ENCODE data around the gene ARF1.

The ARF1 gene

DNA sequence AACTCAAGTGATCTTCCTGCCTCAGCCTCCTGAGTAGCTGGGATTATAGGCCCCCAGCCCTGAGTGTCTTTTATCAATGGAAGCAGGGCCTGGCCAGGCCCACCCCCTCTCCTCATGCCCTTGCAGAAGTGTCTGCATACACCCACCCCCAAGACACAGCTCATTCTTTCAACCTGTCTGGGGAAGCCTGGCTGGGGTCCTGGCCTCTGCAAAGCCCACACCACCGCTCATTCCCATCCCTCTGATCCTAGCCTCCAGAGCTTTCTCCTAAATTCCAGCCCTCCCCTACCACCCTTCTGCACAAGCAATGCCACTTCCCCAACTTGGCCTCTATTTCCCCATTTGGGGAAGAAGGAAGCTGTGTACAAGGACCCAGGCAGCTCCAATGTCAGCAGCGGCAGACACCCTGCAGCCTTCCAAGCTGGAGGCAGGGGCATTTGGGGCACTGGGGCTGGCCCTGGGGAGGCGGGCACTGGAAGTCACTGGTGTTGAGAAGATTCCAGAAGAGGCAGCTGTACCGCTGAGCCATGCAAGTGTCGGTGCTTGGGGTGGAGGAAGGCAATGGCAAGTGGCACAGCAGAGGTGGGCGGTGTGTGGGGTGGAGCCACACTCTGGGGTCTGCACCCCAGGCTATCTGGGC is 33.7 kb upstream of the ARF1 start:
- no peak overlapping the region for H3K4me3 ChIP-seq
- no peaks in the 10 kb centered on the region for H3K27me3 ChIP-seq
- H3K4me1 ChIP-seq, result peaks cover 27% of the 10 kb centered on the region
- no peak for TF ChIP-seq Cebpa-rat (IDR thresholded peaks at IDR 0.05)
- no peaks in the 10 kb centered on the region for H3K36me3 ChIP-seq
- H3K4me2 ChIP-seq, result peak overlapping the region; percentile 63
- H3K9me3 ChIP-seq, result peaks cover 11% of the 10 kb centered on the region
- no peaks in the 10 kb centered on the region for H4K20me1 ChIP-seq
- H3K27ac ChIP-seq, result peak overlapping the region; percentile 4; the same call in 1 of the 2 replicates
- no peak overlapping the region for H3K9ac ChIP-seq

DNA sequence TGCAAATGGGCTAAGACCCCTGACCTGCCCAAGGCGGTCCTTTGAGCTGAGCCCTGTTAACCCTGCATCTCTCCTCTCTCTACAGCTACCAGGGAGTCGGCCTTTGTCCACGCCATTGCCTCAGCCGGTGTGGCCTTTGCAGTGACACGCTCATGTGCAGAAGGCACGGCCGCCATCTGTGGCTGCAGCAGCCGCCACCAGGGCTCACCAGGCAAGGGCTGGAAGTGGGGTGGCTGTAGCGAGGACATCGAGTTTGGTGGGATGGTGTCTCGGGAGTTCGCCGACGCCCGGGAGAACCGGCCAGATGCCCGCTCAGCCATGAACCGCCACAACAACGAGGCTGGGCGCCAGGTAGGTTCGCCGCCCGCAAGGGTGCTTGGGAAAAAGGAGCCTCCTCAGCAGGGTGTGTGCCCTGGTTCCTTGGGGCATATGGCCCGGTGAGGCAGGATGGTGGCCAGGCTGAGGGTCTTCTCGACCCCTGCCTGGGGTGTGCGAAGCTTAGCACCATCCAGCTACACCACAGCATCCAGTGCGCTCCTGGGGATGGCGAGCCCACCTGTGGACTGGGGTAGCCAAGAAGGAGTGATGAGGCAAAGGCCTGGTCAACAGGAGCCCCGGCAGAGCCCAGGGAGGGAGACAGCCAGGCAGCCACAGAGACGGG is 31.8 kb upstream of the ARF1 start:
- TF ChIP-seq Cebpa-rat (IDR thresholded peaks at IDR 0.05), result no peak
- Histone ChIP-seq H3K27ac (no peak overlapping the region), H3K4me3 (no peak overlapping the region), H3K4me2 (no peak overlapping the region; the same call in 1 of the 2 replicates), H3K27me3 (no peaks in the 10 kb centered on the region; the same call in 1 of the 2 replicates), H3K4me1 (peaks cover 27% of the 10 kb centered on the region), H3K9ac (no peak overlapping the region), H3K36me3 (no peaks in the 10 kb centered on the region), H4K20me1 (no peaks in the 10 kb centered on the region), H3K9me3 (peaks cover 11% of the 10 kb centered on the region)

- TF ChIP-seq Cebpa-rat (IDR thresholded peaks at IDR 0.05), result no peak
- Histone ChIP-seq H3K27ac (no peak overlapping the region), H3K36me3 (no peaks in the 10 kb centered on the region), H3K9me3 (no peaks in the 10 kb centered on the region), H3K4me3 (no peak overlapping the region), H4K20me1 (no peaks in the 10 kb centered on the region), H3K9ac (no peak overlapping the region), H3K4me1 (no peaks in the 10 kb centered on the region), H3K4me2 (no peak overlapping the region), H3K27me3 (peaks cover 2% of the 10 kb centered on the region)
Observed at GRCh38 chr1:228058172-228058948, 24.1 kb upstream of the ARF1 start.

DNA sequence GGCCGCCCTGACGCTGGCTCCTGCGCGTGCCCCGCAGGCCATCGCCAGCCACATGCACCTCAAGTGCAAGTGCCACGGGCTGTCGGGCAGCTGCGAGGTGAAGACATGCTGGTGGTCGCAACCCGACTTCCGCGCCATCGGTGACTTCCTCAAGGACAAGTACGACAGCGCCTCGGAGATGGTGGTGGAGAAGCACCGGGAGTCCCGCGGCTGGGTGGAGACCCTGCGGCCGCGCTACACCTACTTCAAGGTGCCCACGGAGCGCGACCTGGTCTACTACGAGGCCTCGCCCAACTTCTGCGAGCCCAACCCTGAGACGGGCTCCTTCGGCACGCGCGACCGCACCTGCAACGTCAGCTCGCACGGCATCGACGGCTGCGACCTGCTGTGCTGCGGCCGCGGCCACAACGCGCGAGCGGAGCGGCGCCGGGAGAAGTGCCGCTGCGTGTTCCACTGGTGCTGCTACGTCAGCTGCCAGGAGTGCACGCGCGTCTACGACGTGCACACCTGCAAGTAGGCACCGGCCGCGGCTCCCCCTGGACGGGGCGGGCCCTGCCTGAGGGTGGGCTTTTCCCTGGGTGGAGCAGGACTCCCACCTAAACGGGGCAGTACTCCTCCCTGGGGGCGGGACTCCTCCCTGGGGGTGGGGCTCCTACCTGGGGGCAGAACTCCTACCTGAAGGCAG is 23.4 kb upstream of the ARF1 start:
- Histone ChIP-seq H3K36me3 (no peaks in the 10 kb centered on the region), H3K27ac (no peak overlapping the region), H3K9me3 (no peaks in the 10 kb centered on the region), H3K4me3 (no peak overlapping the region), H3K9ac (no peak overlapping the region), H3K27me3 (peaks cover 2% of the 10 kb centered on the region), H3K4me1 (no peaks in the 10 kb centered on the region), H4K20me1 (no peaks in the 10 kb centered on the region), H3K4me2 (no peak overlapping the region)
- no peak for TF ChIP-seq Cebpa-rat (IDR thresholded peaks at IDR 0.05)

DNA sequence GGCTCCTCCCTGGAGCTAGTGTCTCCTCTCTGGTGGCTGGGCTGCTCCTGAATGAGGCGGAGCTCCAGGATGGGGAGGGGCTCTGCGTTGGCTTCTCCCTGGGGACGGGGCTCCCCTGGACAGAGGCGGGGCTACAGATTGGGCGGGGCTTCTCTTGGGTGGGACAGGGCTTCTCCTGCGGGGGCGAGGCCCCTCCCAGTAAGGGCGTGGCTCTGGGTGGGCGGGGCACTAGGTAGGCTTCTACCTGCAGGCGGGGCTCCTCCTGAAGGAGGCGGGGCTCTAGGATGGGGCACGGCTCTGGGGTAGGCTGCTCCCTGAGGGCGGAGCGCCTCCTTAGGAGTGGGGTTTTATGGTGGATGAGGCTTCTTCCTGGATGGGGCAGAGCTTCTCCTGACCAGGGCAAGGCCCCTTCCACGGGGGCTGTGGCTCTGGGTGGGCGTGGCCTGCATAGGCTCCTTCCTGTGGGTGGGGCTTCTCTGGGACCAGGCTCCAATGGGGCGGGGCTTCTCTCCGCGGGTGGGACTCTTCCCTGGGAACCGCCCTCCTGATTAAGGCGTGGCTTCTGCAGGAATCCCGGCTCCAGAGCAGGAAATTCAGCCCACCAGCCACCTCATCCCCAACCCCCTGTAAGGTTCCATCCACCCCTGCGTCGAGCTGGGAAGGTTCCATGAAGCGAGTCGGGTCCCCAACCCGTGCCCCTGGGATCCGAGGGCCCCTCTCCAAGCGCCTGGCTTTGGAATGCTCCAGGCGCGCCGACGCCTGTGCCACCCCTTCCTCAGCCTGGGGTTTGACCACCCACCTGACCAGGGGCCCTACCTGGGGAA is 22.7 kb upstream of the ARF1 start:
- no peak for TF ChIP-seq Cebpa-rat (IDR thresholded peaks at IDR 0.05)
- Histone ChIP-seq H3K4me3 (no peak overlapping the region), H3K9me3 (no peaks in the 10 kb centered on the region), H3K27ac (no peak overlapping the region), H4K20me1 (no peaks in the 10 kb centered on the region), H3K36me3 (no peaks in the 10 kb centered on the region), H3K27me3 (peaks cover 2% of the 10 kb centered on the region), H3K9ac (no peak overlapping the region), H3K4me2 (no peak overlapping the region), H3K4me1 (no peaks in the 10 kb centered on the region)

DNA sequence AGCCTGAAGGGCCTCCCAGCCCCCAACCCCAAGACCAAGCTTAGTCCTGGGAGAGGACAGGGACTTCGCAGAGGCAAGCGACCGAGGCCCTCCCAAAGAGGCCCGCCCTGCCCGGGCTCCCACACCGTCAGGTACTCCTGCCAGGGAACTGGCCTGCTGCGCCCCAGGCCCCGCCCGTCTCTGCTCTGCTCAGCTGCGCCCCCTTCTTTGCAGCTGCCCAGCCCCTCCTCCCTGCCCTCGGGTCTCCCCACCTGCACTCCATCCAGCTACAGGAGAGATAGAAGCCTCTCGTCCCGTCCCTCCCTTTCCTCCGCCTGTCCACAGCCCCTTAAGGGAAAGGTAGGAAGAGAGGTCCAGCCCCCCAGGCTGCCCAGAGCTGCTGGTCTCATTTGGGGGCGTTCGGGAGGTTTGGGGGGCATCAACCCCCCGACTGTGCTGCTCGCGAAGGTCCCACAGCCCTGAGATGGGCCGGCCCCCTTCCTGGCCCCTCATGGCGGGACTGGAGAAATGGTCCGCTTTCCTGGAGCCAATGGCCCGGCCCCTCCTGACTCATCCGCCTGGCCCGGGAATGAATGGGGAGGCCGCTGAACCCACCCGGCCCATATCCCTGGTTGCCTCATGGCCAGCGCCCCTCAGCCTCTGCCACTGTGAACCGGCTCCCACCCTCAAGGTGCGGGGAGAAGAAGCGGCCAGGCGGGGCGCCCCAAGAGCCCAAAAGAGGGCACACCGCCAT is 21.9 kb upstream of the ARF1 start:
- no peak overlapping the region for H3K27ac ChIP-seq
- H3K4me2 ChIP-seq, result no peak overlapping the region
- no peaks in the 10 kb centered on the region for H3K9me3 ChIP-seq
- no peaks in the 10 kb centered on the region for H4K20me1 ChIP-seq
- no peaks in the 10 kb centered on the region for H3K4me1 ChIP-seq
- H3K4me3 ChIP-seq, result no peak overlapping the region
- peaks cover 2% of the 10 kb centered on the region for H3K27me3 ChIP-seq
- H3K9ac ChIP-seq, result no peak overlapping the region
- TF ChIP-seq Cebpa-rat (IDR thresholded peaks at IDR 0.05), result no peak
- H3K36me3 ChIP-seq, result no peaks in the 10 kb centered on the region

GRCh38 chr1:228061411-228062084 is 21.0 kb upstream of the ARF1 start:
- Histone ChIP-seq H3K9me3 (no peaks in the 10 kb centered on the region), H3K9ac (no peak overlapping the region), H3K36me3 (no peaks in the 10 kb centered on the region), H4K20me1 (no peaks in the 10 kb centered on the region), H3K27ac (no peak overlapping the region), H3K4me3 (no peak overlapping the region), H3K27me3 (peaks cover 6% of the 10 kb centered on the region; the same call in 1 of the 2 replicates), H3K4me2 (no peak overlapping the region), H3K4me1 (no peaks in the 10 kb centered on the region)
- no peak for TF ChIP-seq Cebpa-rat (IDR thresholded peaks at IDR 0.05)

GRCh38 chr1:228062085-228062791 is 20.3 kb upstream of the ARF1 start:
- Histone ChIP-seq H4K20me1 (no peaks in the 10 kb centered on the region), H3K36me3 (no peaks in the 10 kb centered on the region), H3K4me2 (no peak overlapping the region), H3K9me3 (no peaks in the 10 kb centered on the region), H3K9ac (no peak overlapping the region), H3K27me3 (peaks cover 13% of the 10 kb centered on the region; the same call in 1 of the 2 replicates), H3K27ac (no peak overlapping the region), H3K4me3 (no peak overlapping the region), H3K4me1 (no peaks in the 10 kb centered on the region)
- no peak for TF ChIP-seq Cebpa-rat (IDR thresholded peaks at IDR 0.05)

Measured in BLaER1 (cell line).